Measurements from ENCODE around the gene U2AF2. TPM values are rescaled to one million over a fixed set of nuclear protein-coding genes. Genes with fewer than 3 reads are reported as not detected.

Gene U2AF2
- total RNA-seq, 4 donors from 2014 or later, result 38.1 to 60.2 (median 50.1) TPM

GRCh38 chr19:55640043-55640576 is 14.7 kb upstream of the U2AF2 start:
- H3K27ac ChIP-seq, result peak overlapping the region; percentile 82 to 98 (median 90)
- peaks cover 0 to 5% of the 10 kb centered on the region in 2 donors for H3K36me3 ChIP-seq
- no peaks in the 10 kb centered on the region for H3K9me3 ChIP-seq
- TF ChIP-seq POLR2A (IDR thresholded peaks at IDR 0.05) (no peak), CTCF (IDR thresholded peaks at IDR 0.05 in 4 of 5, conservative IDR thresholded peaks at IDR 0.05 in 1 of 5) (peak; percentile 50 to 70 (median 67))
- H3K4me1 ChIP-seq, result peaks cover 67 to 76% of the 10 kb centered on the region in 2 donors
- H3K27me3 ChIP-seq, result no peaks in the 10 kb centered on the region
- DNase-seq (peak; percentile 33 to 74), ATAC-seq (peak; percentile 15 to 34)
- intact Hi-C loops (cut with DNase I; ENCODE audit: low total_unique reads), result loop anchor here (5.0 kb wide), 1 partner anchor 523 kb away; the partner anchor contains the start of gene PPP1R12C
- in situ Hi-C loops (cut with MboI; ENCODE audit: low sequenced_read_pairs in 4 of 4), result loop anchor here in 1 of 4 donors (25.0 kb wide), 1 partner anchor 503 kb away; the partner anchor contains the start of gene TNNT1
- peak overlapping the region; percentile 80 to 99 (median 94) for H3K4me3 ChIP-seq

- no peaks in the 10 kb centered on the region for H3K27me3 ChIP-seq
- in situ Hi-C loops (cut with MboI; ENCODE audit: low sequenced_read_pairs in 4 of 4), result loop anchor here in 1 of 4 donors (25.0 kb wide), 1 partner anchor 504 kb away; the partner anchor contains the start of gene TNNT1
- peak within 1 kb of the TSS; percentile 80 to 99 (median 94) for H3K4me3 ChIP-seq
- ATAC-seq, result peak; percentile 57 to 64
- intact Hi-C loops (cut with DNase I; ENCODE audit: low total_unique reads), result loop anchor here (5.0 kb wide), 1 partner anchor 524 kb away; the partner anchor contains the start of gene PPP1R12C
- peaks cover 0 to 10% of the 10 kb centered on the region in 2 donors for H3K36me3 ChIP-seq
- no peaks in the 10 kb centered on the region for H3K9me3 ChIP-seq
- H3K4me1 ChIP-seq, result peaks cover 67 to 72% of the 10 kb centered on the region in 2 donors
- no peak for TF ChIP-seq CTCF (IDR thresholded peaks at IDR 0.05 in 4 of 5, conservative IDR thresholded peaks at IDR 0.05 in 1 of 5)
- TF ChIP-seq POLR2A (IDR thresholded peaks at IDR 0.05), result peak in 1 of 2 donors; percentile 39
- DNase-seq, result no peak
- peak within 1 kb of the TSS; percentile 82 to 98 (median 90) for H3K27ac ChIP-seq
These were observed 14.0 kb upstream of the U2AF2 start, which contains the start of gene ZNF580 for GRCh38 chr19:55640577-55641425. Gene ZNF580 (plus strand): TSS chr19:55641002. CDS start chr19:55642509, 1,507 bp downstream.

GRCh38 chr19:55641426-55642152 is 13.2 kb upstream of the U2AF2 start:
- ATAC-seq (peak in 1 of 2 donors; percentile 1), DNase-seq (no peak)
- peaks cover 59 to 64% of the 10 kb centered on the region in 2 donors for H3K4me1 ChIP-seq
- peak overlapping the region; percentile 82 to 98 (median 90) for H3K27ac ChIP-seq
- H3K27me3 ChIP-seq, result no peaks in the 10 kb centered on the region
- peaks cover 0 to 10% of the 10 kb centered on the region in 2 donors for H3K36me3 ChIP-seq
- no peak for TF ChIP-seq POLR2A (IDR thresholded peaks at IDR 0.05)
- TF ChIP-seq CTCF (IDR thresholded peaks at IDR 0.05 in 4 of 5, conservative IDR thresholded peaks at IDR 0.05 in 1 of 5), result no peak
- no peaks in the 10 kb centered on the region for H3K9me3 ChIP-seq
- in situ Hi-C loops (cut with MboI; ENCODE audit: low sequenced_read_pairs in 4 of 4), result loop anchor here in 1 of 4 donors (25.0 kb wide), 1 partner anchor 504 kb away; the partner anchor contains the start of gene TNNT1
- intact Hi-C loops (cut with DNase I; ENCODE audit: low total_unique reads), result loop anchor here (5.0 kb wide), 1 partner anchor 524 kb away; the partner anchor contains the start of gene PPP1R12C
- peak overlapping the region; percentile 80 to 99 (median 94) for H3K4me3 ChIP-seq

Data from gastrocnemius medialis (tissue), 4 donors.